ENCODE data around the gene RALA. TPM values are rescaled to one million over a fixed set of nuclear protein-coding genes. Genes with fewer than 3 reads are reported as not detected.
A peak's percentile ranks its signal among the peaks of the same experiment; 100 is the strongest.

RALA gene
- total RNA-seq, 1 donor from 2014 or later, result 28.6 TPM

DNA sequence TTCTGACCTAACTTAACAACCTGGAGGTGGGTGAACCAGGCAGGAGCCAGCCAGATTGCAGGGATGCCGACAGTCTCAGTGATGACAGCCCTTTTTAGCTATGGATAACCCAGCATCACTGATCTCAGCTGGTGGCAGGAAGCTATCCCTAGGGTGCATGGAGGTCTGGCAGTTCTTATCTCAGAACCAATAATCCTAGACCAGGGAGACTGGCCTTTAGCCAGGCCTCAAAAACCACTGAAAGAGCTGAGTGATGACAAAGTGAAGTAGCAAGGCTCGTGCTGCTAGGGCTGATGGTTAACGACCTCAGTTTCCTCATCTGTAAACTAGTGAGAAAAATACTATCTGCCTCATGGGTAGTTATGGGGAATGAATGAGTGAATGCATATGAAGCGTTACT lies 112.5 kb downstream of the RALA start:
- no peak for DNase-seq (ENCODE audit: low spot score in 2 of 2, unreplicated experiment in 2 of 2)
- Mint-ChIP-seq H3K4me1 (peaks cover 23% of the 10 kb centered on the region), H3K27ac (peak overlapping the region; percentile 47), H3K27me3 (ENCODE audit: low read depth) (peaks cover 5% of the 10 kb centered on the region), H3K9me3 (no peaks in the 10 kb centered on the region), H3K36me3 (no peaks in the 10 kb centered on the region), H3K4me3 (no peak overlapping the region)
- TF ChIP-seq CTCF (IDR thresholded peaks at IDR 0.05; ENCODE audit: unreplicated experiment), result no peak

GRCh38 chr7:39741942-39742623 lies 118.7 kb downstream of the RALA start:
- Mint-ChIP-seq H3K9me3 (no peaks in the 10 kb centered on the region), H3K27ac (no peak overlapping the region), H3K36me3 (no peaks in the 10 kb centered on the region), H3K4me3 (no peak overlapping the region), H3K27me3 (ENCODE audit: low read depth) (no peaks in the 10 kb centered on the region), H3K4me1 (no peaks in the 10 kb centered on the region)
- peak; percentile 52 for TF ChIP-seq CTCF (IDR thresholded peaks at IDR 0.05; ENCODE audit: unreplicated experiment)
- DNase-seq (ENCODE audit: low spot score in 2 of 2, unreplicated experiment in 2 of 2), result no peak

DNA sequence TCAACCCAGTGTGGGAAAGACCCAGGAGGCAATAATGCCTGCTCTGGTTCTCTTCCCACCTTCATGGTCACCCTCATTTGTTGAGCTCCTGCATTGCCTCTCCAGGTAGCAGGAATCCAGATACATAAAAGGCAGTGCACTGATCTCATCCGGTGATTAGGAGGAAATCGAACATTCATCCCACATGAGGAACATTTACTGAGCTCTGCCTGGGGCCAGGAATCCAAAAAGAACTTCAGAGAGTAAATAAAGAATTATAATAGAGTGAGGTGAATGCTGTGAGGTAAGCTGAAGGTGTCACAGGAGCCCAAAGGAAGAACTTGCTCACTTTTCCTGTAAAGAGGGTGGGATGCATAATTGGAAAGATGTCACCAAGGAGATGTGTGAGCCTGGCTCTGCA lies 121.2 kb downstream of the RALA start:
- no peak for TF ChIP-seq CTCF (IDR thresholded peaks at IDR 0.05; ENCODE audit: unreplicated experiment)
- no peak overlapping the region for H3K27ac Mint-ChIP-seq
- no peak for DNase-seq (ENCODE audit: low spot score in 2 of 2, unreplicated experiment in 2 of 2)
- H3K9me3 Mint-ChIP-seq, result no peaks in the 10 kb centered on the region
- H3K4me1 Mint-ChIP-seq, result no peaks in the 10 kb centered on the region
- no peak overlapping the region for H3K4me3 Mint-ChIP-seq
- H3K36me3 Mint-ChIP-seq, result no peaks in the 10 kb centered on the region
- H3K27me3 Mint-ChIP-seq (ENCODE audit: low read depth), result no peaks in the 10 kb centered on the region

- Mint-ChIP-seq H3K9me3 (no peaks in the 10 kb centered on the region), H3K4me3 (no peak overlapping the region), H3K27ac (no peak overlapping the region), H3K36me3 (no peaks in the 10 kb centered on the region), H3K27me3 (ENCODE audit: low read depth) (no peaks in the 10 kb centered on the region), H3K4me1 (no peaks in the 10 kb centered on the region)
- TF ChIP-seq CTCF (IDR thresholded peaks at IDR 0.05; ENCODE audit: unreplicated experiment), result no peak
- DNase-seq (ENCODE audit: low spot score in 2 of 2, unreplicated experiment in 2 of 2), result no peak
Observed at GRCh38 chr7:39745320-39745719, 121.9 kb downstream of the RALA start.

GRCh38 chr7:39746103-39746819 lies 122.9 kb downstream of the RALA start:
- peak; percentile 39 for TF ChIP-seq CTCF (IDR thresholded peaks at IDR 0.05; ENCODE audit: unreplicated experiment)
- H3K27ac Mint-ChIP-seq, result no peak overlapping the region
- no peaks in the 10 kb centered on the region for H3K4me1 Mint-ChIP-seq
- no peak overlapping the region for H3K4me3 Mint-ChIP-seq
- no peaks in the 10 kb centered on the region for H3K9me3 Mint-ChIP-seq
- H3K36me3 Mint-ChIP-seq, result no peaks in the 10 kb centered on the region
- peak; percentile 32 to 72 for DNase-seq (ENCODE audit: low spot score in 2 of 2, unreplicated experiment in 2 of 2)
- no peaks in the 10 kb centered on the region for H3K27me3 Mint-ChIP-seq (ENCODE audit: low read depth)

Measured in mesothelial cell of epicardium (in vitro differentiated cells).